Measurements from ENCODE around the gene FAAH. TPM values are rescaled to one million over a fixed set of nuclear protein-coding genes. Genes with fewer than 3 reads are reported as not detected.

Gene FAAH
- total and polyA plus RNA-seq, 2 donors (not counting 1 experiment from before 2014, with no cell fraction given) = 0.61 to 1.7 TPM

DNA sequence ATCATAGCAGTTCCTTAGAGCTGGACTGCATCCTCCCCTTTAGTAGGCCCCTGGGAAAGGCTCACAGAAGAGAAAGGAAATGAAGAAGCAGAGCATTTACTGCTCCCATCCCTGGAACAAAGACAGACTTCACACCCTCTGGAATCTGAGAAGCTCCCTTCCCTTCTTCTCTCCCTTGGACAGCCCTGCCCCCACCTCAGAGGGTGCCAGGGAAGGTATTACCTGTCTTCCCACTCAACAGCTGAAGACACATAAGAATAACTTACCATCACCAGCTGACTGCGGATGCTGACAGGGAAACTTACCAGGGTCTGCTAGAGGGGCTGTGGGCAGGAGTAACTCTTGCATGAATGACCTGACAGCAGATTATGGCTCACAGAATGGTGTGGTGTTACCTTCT lies 14.1 kb upstream of the FAAH start:
- Histone ChIP-seq H3K27ac (ENCODE audit: insufficient read depth, low read length) (no peak overlapping the region), H4K20me1 (ENCODE audit: control insufficient read depth, extremely low read depth, insufficient read depth, low read length) (no peaks in the 10 kb centered on the region), H3K4me2 (ENCODE audit: extremely low read depth, insufficient read depth, low read length) (no peak overlapping the region), H3K27me3 (ENCODE audit: control insufficient read depth, insufficient read depth, low read length) (no peaks in the 10 kb centered on the region), H3K4me3 (replicated peaks in 1 of 4; ENCODE audit: control extremely low read depth in 1 of 4, insufficient read depth in 1 of 4, low read depth in 3 of 4, low read length in 4 of 4) (no peak overlapping the region), H2AFZ (ENCODE audit: low read length) (no peak overlapping the region), H3K9me3 (ENCODE audit: control insufficient read depth, insufficient read depth, low read depth, low read length) (no peaks in the 10 kb centered on the region), H3K4me1 (ENCODE audit: control insufficient read depth, extremely low read depth, insufficient read depth, low read length) (no peaks in the 10 kb centered on the region), H3K9ac (ENCODE audit: insufficient read depth, low read length) (no peak overlapping the region), H3K79me2 (ENCODE audit: control insufficient read depth, insufficient read depth, low read length) (no peaks in the 10 kb centered on the region), H3K36me3 (ENCODE audit: control insufficient read depth, insufficient read depth, low read length) (no peaks in the 10 kb centered on the region)
- TF ChIP-seq EZH2 (IDR thresholded peaks at IDR 0.05; ENCODE audit: low read length, missing control alignments) = no peak
- TF ChIP-seq, protein P1, sequence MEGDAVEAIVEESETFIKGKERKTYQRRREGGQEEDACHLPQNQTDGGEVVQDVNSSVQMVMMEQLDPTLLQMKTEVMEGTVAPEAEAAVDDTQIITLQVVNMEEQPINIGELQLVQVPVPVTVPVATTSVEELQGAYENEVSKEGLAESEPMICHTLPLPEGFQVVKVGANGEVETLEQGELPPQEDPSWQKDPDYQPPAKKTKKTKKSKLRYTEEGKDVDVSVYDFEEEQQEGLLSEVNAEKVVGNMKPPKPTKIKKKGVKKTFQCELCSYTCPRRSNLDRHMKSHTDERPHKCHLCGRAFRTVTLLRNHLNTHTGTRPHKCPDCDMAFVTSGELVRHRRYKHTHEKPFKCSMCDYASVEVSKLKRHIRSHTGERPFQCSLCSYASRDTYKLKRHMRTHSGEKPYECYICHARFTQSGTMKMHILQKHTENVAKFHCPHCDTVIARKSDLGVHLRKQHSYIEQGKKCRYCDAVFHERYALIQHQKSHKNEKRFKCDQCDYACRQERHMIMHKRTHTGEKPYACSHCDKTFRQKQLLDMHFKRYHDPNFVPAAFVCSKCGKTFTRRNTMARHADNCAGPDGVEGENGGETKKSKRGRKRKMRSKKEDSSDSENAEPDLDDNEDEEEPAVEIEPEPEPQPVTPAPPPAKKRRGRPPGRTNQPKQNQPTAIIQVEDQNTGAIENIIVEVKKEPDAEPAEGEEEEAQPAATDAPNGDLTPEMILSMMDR (conservative IDR thresholded peaks at IDR 0.05 in 1 of 2, IDR thresholded peaks at IDR 0.05 in 1 of 2; ENCODE audit: low read depth in 1 of 2, low read length in 2 of 2) = no peak
- DNase-seq (ENCODE audit: low read depth in 2 of 2) = no peak

DNA sequence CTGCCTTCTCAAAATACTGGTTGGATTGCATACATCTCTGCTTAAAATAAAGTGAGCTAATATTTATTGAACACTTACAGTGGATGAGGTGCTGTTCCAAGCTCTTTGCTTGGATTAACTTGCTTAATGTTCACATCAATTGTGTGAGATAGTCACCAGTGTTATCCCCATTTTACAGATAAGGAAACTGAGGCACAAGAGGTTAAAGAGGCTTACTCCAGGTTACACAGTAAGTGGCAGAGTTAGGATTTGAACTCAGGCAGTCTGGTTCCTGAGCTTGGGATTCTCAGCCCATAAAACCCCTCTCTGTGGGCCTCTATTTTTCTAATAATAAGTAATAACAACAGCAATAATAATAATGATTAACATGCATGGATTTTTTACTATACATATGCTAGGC lies 13.6 kb upstream of the FAAH start:
- no peak for DNase-seq (ENCODE audit: low read depth in 2 of 2)
- no peak overlapping the region for H3K4me3 ChIP-seq (replicated peaks in 1 of 4; ENCODE audit: control extremely low read depth in 1 of 4, insufficient read depth in 1 of 4, low read depth in 3 of 4, low read length in 4 of 4)
- no peaks in the 10 kb centered on the region for H3K79me2 ChIP-seq (ENCODE audit: control insufficient read depth, insufficient read depth, low read length)
- TF ChIP-seq, protein P1 (conservative IDR thresholded peaks at IDR 0.05 in 1 of 2, IDR thresholded peaks at IDR 0.05 in 1 of 2; ENCODE audit: low read depth in 1 of 2, low read length in 2 of 2) = no peak
- no peak for TF ChIP-seq EZH2 (IDR thresholded peaks at IDR 0.05; ENCODE audit: low read length, missing control alignments)
- no peaks in the 10 kb centered on the region for H4K20me1 ChIP-seq (ENCODE audit: control insufficient read depth, extremely low read depth, insufficient read depth, low read length)
- H3K27me3 ChIP-seq (ENCODE audit: control insufficient read depth, insufficient read depth, low read length) = no peaks in the 10 kb centered on the region
- no peak overlapping the region for H3K9ac ChIP-seq (ENCODE audit: insufficient read depth, low read length)
- H3K4me1 ChIP-seq (ENCODE audit: control insufficient read depth, extremely low read depth, insufficient read depth, low read length) = no peaks in the 10 kb centered on the region
- no peak overlapping the region for H2AFZ ChIP-seq (ENCODE audit: low read length)
- no peak overlapping the region for H3K4me2 ChIP-seq (ENCODE audit: extremely low read depth, insufficient read depth, low read length)
- no peaks in the 10 kb centered on the region for H3K36me3 ChIP-seq (ENCODE audit: control insufficient read depth, insufficient read depth, low read length)
- no peaks in the 10 kb centered on the region for H3K9me3 ChIP-seq (ENCODE audit: control insufficient read depth, insufficient read depth, low read depth, low read length)
- H3K27ac ChIP-seq (ENCODE audit: insufficient read depth, low read length) = no peak overlapping the region

- H3K4me3 ChIP-seq (replicated peaks in 1 of 4; ENCODE audit: control extremely low read depth in 1 of 4, insufficient read depth in 1 of 4, low read depth in 3 of 4, low read length in 4 of 4) = no peak overlapping the region
Observed at GRCh38 chr1:46393510-46393909, 607 bp upstream of the FAAH start.

More at GRCh38 chr1:46393510-46393909, 607 bp upstream of the FAAH start:
- Histone ChIP-seq H3K27me3 (ENCODE audit: control insufficient read depth, insufficient read depth, low read length) (peaks cover 24% of the 10 kb centered on the region), H3K4me1 (ENCODE audit: control insufficient read depth, extremely low read depth, insufficient read depth, low read length) (peaks cover 2% of the 10 kb centered on the region), H4K20me1 (ENCODE audit: control insufficient read depth, extremely low read depth, insufficient read depth, low read length) (no peaks in the 10 kb centered on the region), H3K79me2 (ENCODE audit: control insufficient read depth, insufficient read depth, low read length) (no peaks in the 10 kb centered on the region), H3K36me3 (ENCODE audit: control insufficient read depth, insufficient read depth, low read length) (no peaks in the 10 kb centered on the region), H3K9me3 (ENCODE audit: control insufficient read depth, insufficient read depth, low read depth, low read length) (no peaks in the 10 kb centered on the region), H3K4me2 (ENCODE audit: extremely low read depth, insufficient read depth, low read length) (no peak overlapping the region), H3K9ac (ENCODE audit: insufficient read depth, low read length) (no peak overlapping the region), H3K27ac (ENCODE audit: insufficient read depth, low read length) (no peak overlapping the region), H2AFZ (ENCODE audit: low read length) (no peak overlapping the region)
- TF ChIP-seq EZH2 (IDR thresholded peaks at IDR 0.05; ENCODE audit: low read length, missing control alignments) = no peak
- TF ChIP-seq, protein P1 (conservative IDR thresholded peaks at IDR 0.05 in 1 of 2, IDR thresholded peaks at IDR 0.05 in 1 of 2; ENCODE audit: low read depth in 1 of 2, low read length in 2 of 2) = no peak
- no peak for DNase-seq (ENCODE audit: low read depth in 2 of 2)
